ENCODE data around the gene TECRL.

- TF ChIP-seq, protein P1, sequence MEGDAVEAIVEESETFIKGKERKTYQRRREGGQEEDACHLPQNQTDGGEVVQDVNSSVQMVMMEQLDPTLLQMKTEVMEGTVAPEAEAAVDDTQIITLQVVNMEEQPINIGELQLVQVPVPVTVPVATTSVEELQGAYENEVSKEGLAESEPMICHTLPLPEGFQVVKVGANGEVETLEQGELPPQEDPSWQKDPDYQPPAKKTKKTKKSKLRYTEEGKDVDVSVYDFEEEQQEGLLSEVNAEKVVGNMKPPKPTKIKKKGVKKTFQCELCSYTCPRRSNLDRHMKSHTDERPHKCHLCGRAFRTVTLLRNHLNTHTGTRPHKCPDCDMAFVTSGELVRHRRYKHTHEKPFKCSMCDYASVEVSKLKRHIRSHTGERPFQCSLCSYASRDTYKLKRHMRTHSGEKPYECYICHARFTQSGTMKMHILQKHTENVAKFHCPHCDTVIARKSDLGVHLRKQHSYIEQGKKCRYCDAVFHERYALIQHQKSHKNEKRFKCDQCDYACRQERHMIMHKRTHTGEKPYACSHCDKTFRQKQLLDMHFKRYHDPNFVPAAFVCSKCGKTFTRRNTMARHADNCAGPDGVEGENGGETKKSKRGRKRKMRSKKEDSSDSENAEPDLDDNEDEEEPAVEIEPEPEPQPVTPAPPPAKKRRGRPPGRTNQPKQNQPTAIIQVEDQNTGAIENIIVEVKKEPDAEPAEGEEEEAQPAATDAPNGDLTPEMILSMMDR (IDR thresholded peaks at IDR 0.05) = no peak
- TF ChIP-seq, protein P2, sequence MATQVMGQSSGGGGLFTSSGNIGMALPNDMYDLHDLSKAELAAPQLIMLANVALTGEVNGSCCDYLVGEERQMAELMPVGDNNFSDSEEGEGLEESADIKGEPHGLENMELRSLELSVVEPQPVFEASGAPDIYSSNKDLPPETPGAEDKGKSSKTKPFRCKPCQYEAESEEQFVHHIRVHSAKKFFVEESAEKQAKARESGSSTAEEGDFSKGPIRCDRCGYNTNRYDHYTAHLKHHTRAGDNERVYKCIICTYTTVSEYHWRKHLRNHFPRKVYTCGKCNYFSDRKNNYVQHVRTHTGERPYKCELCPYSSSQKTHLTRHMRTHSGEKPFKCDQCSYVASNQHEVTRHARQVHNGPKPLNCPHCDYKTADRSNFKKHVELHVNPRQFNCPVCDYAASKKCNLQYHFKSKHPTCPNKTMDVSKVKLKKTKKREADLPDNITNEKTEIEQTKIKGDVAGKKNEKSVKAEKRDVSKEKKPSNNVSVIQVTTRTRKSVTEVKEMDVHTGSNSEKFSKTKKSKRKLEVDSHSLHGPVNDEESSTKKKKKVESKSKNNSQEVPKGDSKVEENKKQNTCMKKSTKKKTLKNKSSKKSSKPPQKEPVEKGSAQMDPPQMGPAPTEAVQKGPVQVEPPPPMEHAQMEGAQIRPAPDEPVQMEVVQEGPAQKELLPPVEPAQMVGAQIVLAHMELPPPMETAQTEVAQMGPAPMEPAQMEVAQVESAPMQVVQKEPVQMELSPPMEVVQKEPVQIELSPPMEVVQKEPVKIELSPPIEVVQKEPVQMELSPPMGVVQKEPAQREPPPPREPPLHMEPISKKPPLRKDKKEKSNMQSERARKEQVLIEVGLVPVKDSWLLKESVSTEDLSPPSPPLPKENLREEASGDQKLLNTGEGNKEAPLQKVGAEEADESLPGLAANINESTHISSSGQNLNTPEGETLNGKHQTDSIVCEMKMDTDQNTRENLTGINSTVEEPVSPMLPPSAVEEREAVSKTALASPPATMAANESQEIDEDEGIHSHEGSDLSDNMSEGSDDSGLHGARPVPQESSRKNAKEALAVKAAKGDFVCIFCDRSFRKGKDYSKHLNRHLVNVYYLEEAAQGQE (IDR thresholded peaks at IDR 0.05; ENCODE audit: insufficient read depth in 1 of 2, low read depth in 2 of 2, low read length in 1 of 2) = no peak
- no peak for TF ChIP-seq TCF7L2 (IDR thresholded peaks at IDR 0.05; ENCODE audit: low read depth, low read length)
These were observed 68.8 kb downstream of the TECRL start for GRCh38 chr4:64340218-64341110.

Measured in Panc1 (cell line).